Transverse colon (tissue), 4 donors: ENCODE data around the gene PNMA1. TPM values are rescaled to one million over a fixed set of nuclear protein-coding genes. Genes with fewer than 3 reads are reported as not detected.

Experiments
- DNase-seq: peaks from one replicate; pipeline ENCODE4 v3.0.0-alpha.2; 2019
- H3K27ac ChIP-seq, 4 donors: fragments of 200-600 bp; sonication (generic); 2 replicates each; pipeline ENCODE4 v1.5.1; 2016 to 2018; ENCODE audit warnings: inconsistent platforms in 4 of 4
- H3K27me3 ChIP-seq: fragments of 200-600 bp; sonication (generic); 2 replicates; pipeline ENCODE4 v1.5.1; 2017; ENCODE audit warnings: inconsistent platforms
- H3K36me3 ChIP-seq, 4 donors: fragments of 200-600 bp; sonication (generic); 2 replicates each; pipeline ENCODE4 v1.5.1; 2017 to 2019; ENCODE audit warnings: inconsistent platforms in 4 of 4
- H3K4me1 ChIP-seq, 4 donors: fragments of 200-600 bp; sonication (generic); 2 replicates each; pipeline ENCODE4 v1.5.1; 2017 to 2020; ENCODE audit warnings: inconsistent platforms in 4 of 4
- H3K4me3 ChIP-seq, 4 donors: fragments of 200-600 bp; sonication (generic); 1 replicate in 1 of 4; 2 replicates in 3 of 4; pipeline versions ENCODE4 v1.5.1 to v1.6.1; 2017 to 2019; ENCODE audit warnings: inconsistent platforms in 4 of 4
- H3K9me3 ChIP-seq, 2 donors: fragments of 200-600 bp; sonication (generic); 2 replicates each; pipeline ENCODE4 v1.5.1; 2017 to 2019; ENCODE audit warnings: inconsistent platforms in 2 of 2
- CTCF ChIP-seq, 5 experiments: fragments of 200-600 bp in 3 of 5; fragments of 450-650 bp in 2 of 5; sonication (generic) in 3 of 5; IDR thresholded peaks; 1 replicate in 2 of 5; 2 replicates in 3 of 5; pipeline ENCODE4 v1.5.1; 2016 to 2017; ENCODE audit warnings: antibody characterized with exemption in 5 of 5, inconsistent platforms in 3 of 5, mild to moderate bottlenecking in 2 of 5, moderate library complexity in 1 of 5
- EP300 ChIP-seq: sonication (generic); formaldehyde crosslinking; IDR thresholded peaks from one replicate; pipeline ENCODE4 v1.6.1; 2017; ENCODE audit warnings: antibody characterized with exemption, low read depth
- POLR2A ChIP-seq: fragments of 450-650 bp; IDR thresholded peaks from one replicate; pipeline ENCODE4 v1.6.1; 2016; ENCODE audit warnings: antibody characterized with exemption, mild to moderate bottlenecking, moderate library complexity
- POLR2AphosphoS5 ChIP-seq, 3 donors: sonication (generic); formaldehyde crosslinking; IDR thresholded peaks; one replicate each; pipeline ENCODE4 v1.6.1; 2016; ENCODE audit warnings: antibody characterized with exemption in 3 of 3
- WGBS, 2 donors: methylation state at CpG; one replicate each; pipeline ENCODE4 v1.1.5; 2018; ENCODE audit warnings: low coverage in 1 of 2; 5-methylcytosine and 5-hydroxymethylcytosine counted together
- in situ Hi-C, 4 donors: fragments of 200-750 bp; cut with MboI; loops; one replicate each; pipeline versions ENCODE4 v1.15.0 to v1.15.1; 2017; ENCODE audit warnings: low sequenced_read_pairs in 3 of 4, low pct_ligation_motif_present in 1 of 4, low pct_unique_long_range_greater_than_20kb in 1 of 4
- intact Hi-C: fragments of 100-400 bp; cut with DNase I; formaldehyde crosslinking; loops from one replicate; pipeline ENCODE4 v1.15.1; 2023; ENCODE audit warnings: low total_unique reads
- total RNA-seq, 4 donors: library from RNA; depleted of rRNA; stranded (reverse); fragments of >200 nt; gene quantifications; one replicate each; pipeline ENCODE4 v1.1.0, GENCODE V29; 2016

PNMA1 gene
- total RNA-seq, 4 donors from 2014 or later = 12.7 to 22.1 (median 12.7) TPM

GRCh38 chr14:73758392-73759182 lies 44.4 kb upstream of the PNMA1 start:
- WGBS, 2 donors = 1% methylated on average over 46 of the region's 49 CpGs; no CpG with 5 or more reads in 1 of the 2 donors
- H3K4me1 ChIP-seq = peaks cover 76 to 90% (median 83%) of the 10 kb centered on the region in 4 donors
- no peaks in the 10 kb centered on the region for H3K9me3 ChIP-seq

GRCh38 chr14:73757876-73758391 lies 43.8 kb upstream of the PNMA1 start:
- in situ Hi-C loops = no loop called here

More at GRCh38 chr14:73758392-73759182, 44.4 kb upstream of the PNMA1 start:
- intact Hi-C loops = loop anchor here (1.0 kb wide), 1 partner anchor 27 kb away; no protein-coding TSS in a partner anchor
- in situ Hi-C loops = no loop called here
- DNase-seq = peak; percentile 87
- TF ChIP-seq POLR2A (peak; percentile 48), CTCF (IDR thresholded peaks at IDR 0.05) (peak; percentile 58 to 91 (median 74)), POLR2AphosphoS5 (IDR thresholded peaks at IDR 0.05) (peak; percentile 18 to 50 (median 49)), EP300 (no peak)
- no peaks in the 10 kb centered on the region for H3K27me3 ChIP-seq
- H3K27ac ChIP-seq = peak overlapping the region; percentile 99 to 100 (median 100)
- H3K36me3 ChIP-seq = no peaks in the 10 kb centered on the region
- peak overlapping the region; percentile 76 to 93 (median 85) for H3K4me3 ChIP-seq

GRCh38 chr14:73757381-73757780 lies 43.2 kb upstream of the PNMA1 start:
- Histone ChIP-seq H3K36me3 (no peaks in the 10 kb centered on the region), H3K9me3 (no peaks in the 10 kb centered on the region), H3K27me3 (no peaks in the 10 kb centered on the region), H3K4me3 (peak overlapping the region in 2 of 4 donors; percentile 85 to 93), H3K27ac (peak overlapping the region; percentile 99 to 100 (median 100)), H3K4me1 (peaks cover 78 to 90% (median 83%) of the 10 kb centered on the region in 4 donors)
- no peak for DNase-seq
- intact Hi-C loops = loop anchor here (2.0 kb wide), 1 partner anchor 33 kb away; no protein-coding TSS in a partner anchor
- in situ Hi-C loops = no loop called here
- no peak for TF ChIP-seq POLR2AphosphoS5 (IDR thresholded peaks at IDR 0.05)
- no peak for TF ChIP-seq EP300
- no peak for TF ChIP-seq POLR2A
- no peak for TF ChIP-seq CTCF (IDR thresholded peaks at IDR 0.05)
- 77% methylated on average over 1 of the region's 1 CpG; no CpG with 5 or more reads in 1 of the 2 donors for WGBS, 2 donors

More at GRCh38 chr14:73757876-73758391, 43.8 kb upstream of the PNMA1 start:
- WGBS, 2 donors = 32% methylated on average over 10 of the region's 10 CpGs; no CpG with 5 or more reads in 1 of the 2 donors
- H3K9me3 ChIP-seq = no peaks in the 10 kb centered on the region
- H3K4me1 ChIP-seq = peaks cover 78 to 90% (median 83%) of the 10 kb centered on the region in 4 donors
- no peaks in the 10 kb centered on the region for H3K36me3 ChIP-seq
- peak overlapping the region; percentile 76 to 93 (median 85) for H3K4me3 ChIP-seq
- intact Hi-C loops = loop anchor here (2.0 kb wide), 1 partner anchor 33 kb away; no protein-coding TSS in a partner anchor
- H3K27ac ChIP-seq = peak overlapping the region; percentile 99 to 100 (median 100)
- TF ChIP-seq EP300 (no peak), CTCF (IDR thresholded peaks at IDR 0.05) (no peak), POLR2AphosphoS5 (IDR thresholded peaks at IDR 0.05) (no peak), POLR2A (no peak)
- H3K27me3 ChIP-seq = no peaks in the 10 kb centered on the region
- DNase-seq = no peak

- 22% methylated on average over 5 of the region's 5 CpGs; no CpG with 5 or more reads in 1 of the 2 donors for WGBS, 2 donors
- Histone ChIP-seq H3K36me3 (no peaks in the 10 kb centered on the region), H3K27ac (peak overlapping the region; percentile 99 to 100 (median 100)), H3K27me3 (no peaks in the 10 kb centered on the region), H3K4me1 (peaks cover 78 to 90% (median 83%) of the 10 kb centered on the region in 4 donors), H3K4me3 (peak overlapping the region in 1 of 4 donors; percentile 27), H3K9me3 (no peaks in the 10 kb centered on the region)
- in situ Hi-C loops = no loop called here
- TF ChIP-seq CTCF (IDR thresholded peaks at IDR 0.05) = no peak
- no peak for TF ChIP-seq EP300
- peak; percentile 79 for TF ChIP-seq POLR2A
- peak; percentile 54 to 87 (median 83) for TF ChIP-seq POLR2AphosphoS5 (IDR thresholded peaks at IDR 0.05)
- peak; percentile 77 for DNase-seq
- intact Hi-C loops = loop anchor here (2.0 kb wide), 2 partner anchors 31 to 35 kb away; no protein-coding TSS in a partner anchor
Measured at GRCh38 chr14:73755434-73756014, 41.3 kb upstream of the PNMA1 start.
